Activated CD8-positive, alpha-beta memory T cell treated with anti-CD3 and anti-CD28 coated beads for 24 hours (primary cell): ENCODE measurements around the gene ARAP2.
"Not testable (repeated sequence)": the region's sequence is repeated elsewhere in the genome, so short reads cannot be mapped to it uniquely, and the experiment has no call there.

Source experiments
- DNase-seq: peaks from one replicate; pipeline ENCODE4 v3.0.0-alpha.2; 2020

ARAP2 gene

GRCh38 chr4:36213977-36214376 lies 30.3 kb downstream of the ARAP2 start:
- no peak for DNase-seq

- no peak for DNase-seq
Measured at GRCh38 chr4:36211084-36211483, 33.2 kb downstream of the ARAP2 start.

DNA sequence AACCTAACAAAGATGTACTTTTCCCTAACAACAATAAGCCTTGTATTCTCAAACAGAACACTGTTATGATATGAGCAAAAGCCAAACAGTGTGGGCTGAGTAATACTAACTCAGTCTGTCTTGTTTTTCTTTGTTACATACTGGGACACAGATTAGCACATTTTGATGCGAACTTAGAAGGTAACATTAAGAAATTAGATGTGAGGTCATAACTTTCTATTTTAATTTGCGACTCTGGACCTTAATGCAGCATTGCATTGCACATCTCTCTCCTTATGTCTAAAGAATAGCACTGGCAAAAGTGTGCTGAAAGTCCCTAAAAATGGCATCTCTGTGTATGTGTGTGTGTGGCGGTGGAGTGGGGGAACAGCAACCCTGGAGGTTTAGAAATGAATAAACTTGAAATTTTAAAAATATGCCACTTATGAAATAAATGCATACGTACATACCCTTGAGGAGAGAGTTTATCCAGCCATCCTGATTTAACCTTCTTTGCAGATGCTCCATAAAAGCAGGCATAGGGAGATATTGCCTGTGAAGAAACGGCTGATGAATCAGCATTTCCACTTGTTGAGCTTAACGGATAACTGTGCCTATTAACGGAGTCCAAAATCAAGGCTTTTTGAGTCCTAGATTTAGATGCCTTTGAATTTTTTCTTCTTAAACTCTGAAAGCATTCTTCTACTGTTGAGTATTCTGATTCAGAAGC lies 34.2 kb downstream of the ARAP2 start:
- no peak for DNase-seq

DNA sequence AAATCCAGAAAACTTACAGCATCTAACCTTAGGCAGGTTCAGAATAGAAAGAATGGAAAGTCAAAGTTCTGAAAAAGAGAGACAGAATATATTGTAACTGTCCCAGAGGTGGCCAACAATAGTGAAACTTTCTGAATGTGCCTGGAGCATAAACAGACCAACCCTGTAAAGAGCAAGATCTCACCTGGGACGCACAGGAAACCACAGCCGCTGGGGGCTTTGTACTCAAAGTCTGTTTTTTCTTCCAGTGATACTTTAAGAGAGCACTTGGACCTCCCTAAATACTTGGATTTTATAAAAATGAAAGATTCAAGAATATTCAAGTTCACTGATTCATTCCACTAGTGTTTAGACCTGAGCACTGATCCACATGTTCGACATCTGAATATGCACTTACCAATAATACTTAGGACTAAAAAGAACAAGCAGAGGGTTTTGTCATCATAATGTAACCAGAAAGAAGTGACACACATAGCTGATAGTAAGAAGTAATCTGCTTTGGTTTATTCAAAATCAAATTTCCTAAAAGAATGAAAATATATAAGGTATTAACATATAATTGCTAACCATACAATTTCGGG lies 35.3 kb downstream of the ARAP2 start:
- no peak for DNase-seq

- no peak for DNase-seq
Measured at GRCh38 chr4:36207831-36208520, 36.3 kb downstream of the ARAP2 start.

DNA sequence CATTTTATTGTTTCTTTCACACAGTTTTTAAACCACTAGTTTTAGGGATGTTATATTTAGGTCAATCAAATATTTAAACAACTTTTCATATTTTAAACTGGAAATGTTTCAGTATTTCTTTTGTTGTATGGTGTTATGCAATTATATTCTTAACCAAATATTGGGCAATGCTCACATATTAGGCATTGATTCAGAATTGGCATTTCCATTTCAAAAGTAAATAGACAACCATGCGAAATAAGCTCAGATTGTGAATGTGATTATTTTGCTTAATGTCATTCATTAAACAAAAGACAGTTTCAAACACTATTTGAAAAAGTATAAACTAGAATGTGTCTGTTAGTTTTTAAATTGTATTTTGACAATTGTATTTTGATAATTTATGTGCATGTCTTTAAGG lies 36.9 kb downstream of the ARAP2 start:
- DNase-seq: no peak

DNA sequence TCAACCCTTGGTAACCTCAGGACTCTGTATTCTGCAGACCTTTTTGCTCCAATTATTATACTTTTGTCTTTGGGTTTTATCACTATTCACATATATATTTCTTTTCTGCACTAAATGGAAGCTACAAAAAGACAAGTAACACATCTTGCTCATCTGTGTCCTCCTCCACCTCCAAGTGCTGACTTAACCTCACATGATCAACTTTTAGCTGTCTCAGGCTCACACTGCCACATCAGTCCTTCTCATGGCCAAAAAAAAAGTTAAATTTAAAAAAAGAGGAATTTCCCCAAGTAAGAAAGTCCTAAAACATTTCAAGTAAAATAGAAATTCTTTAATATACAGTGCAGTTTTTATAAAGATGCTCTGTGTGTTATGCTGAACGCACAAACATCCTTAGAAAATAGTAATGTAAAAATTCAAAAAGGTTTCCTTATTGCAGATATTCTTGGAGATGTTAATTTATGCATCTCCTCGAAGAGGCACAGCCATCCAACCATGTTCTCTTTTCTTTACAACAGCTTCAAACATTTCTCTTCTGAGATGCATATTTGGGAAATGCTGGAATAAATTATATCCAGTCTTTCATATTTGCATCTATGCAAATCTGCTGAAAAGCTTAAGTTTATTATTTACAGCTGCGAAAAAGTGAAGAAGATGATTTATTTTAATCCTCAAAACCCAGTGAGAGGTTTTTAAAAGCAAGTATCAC lies 37.6 kb downstream of the ARAP2 start:
- DNase-seq: no peak

DNA sequence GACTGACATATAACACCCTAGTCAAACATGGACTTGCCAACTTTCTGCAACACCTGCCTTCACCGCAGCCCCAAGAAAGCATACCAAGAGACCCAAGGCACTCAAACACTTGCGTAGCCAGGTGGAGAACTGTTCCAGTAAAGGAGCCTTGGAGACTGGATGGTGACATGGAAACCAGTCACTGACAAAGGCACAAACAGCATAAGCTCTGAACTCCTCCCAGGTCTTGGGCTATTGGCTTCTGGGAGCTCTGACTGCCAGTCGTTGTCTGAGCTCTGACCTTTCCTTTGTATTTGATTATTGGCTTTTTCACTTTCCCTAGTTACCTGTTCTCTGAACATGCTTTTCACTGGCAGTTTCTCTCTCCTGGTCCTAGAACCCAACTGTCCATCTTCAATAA lies 38.3 kb downstream of the ARAP2 start:
- no peak for DNase-seq

- no peak for DNase-seq
Measured at GRCh38 chr4:36198861-36199260, 45.5 kb downstream of the ARAP2 start.

- no peak for DNase-seq
Measured at GRCh38 chr4:36198068-36198808, 46.1 kb downstream of the ARAP2 start.

DNA sequence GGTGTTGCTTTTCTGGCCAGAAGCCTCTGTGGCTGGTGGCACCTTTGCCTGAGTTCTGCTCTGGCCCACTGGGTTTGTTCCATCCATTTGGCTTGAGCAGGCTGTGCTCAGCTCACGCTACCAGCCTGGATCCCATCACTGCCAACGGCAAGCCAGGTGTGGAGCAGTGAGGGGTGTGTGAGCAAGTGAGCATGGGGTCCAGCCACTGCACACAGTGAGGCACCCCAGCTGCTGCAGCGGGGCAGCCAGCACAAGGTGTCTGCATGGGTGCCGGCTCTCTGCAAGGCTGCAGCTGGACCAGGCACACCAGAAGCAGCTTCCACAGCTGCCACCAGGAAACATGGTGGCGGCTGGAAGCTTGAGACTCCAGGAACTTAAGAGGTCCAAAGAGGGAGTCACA lies 46.8 kb downstream of the ARAP2 start:
- DNase-seq: no peak

- no peak for DNase-seq
Measured at GRCh38 chr4:36196145-36196913, 48.0 kb downstream of the ARAP2 start.

DNA sequence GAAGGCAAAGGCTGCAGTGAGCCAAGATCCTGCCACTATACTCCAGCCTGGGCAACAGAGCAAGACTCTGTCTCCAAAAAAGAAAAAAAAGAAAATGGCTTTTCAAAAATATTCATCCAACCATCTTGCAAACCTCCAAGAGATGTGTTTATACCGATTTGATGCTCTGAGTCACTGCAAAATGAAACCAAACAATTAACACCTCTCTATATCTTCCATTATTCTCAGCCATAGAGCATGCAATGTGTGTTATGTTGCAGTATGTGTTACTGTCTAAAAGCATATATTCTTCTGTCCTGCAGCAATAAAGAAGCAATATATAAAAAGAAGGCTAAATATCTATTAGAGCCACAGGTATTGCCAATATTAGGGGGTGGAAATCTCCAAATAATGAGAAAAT lies 51.4 kb downstream of the ARAP2 start:
- no peak for DNase-seq

GRCh38 chr4:36189511-36190226 lies 54.6 kb downstream of the ARAP2 start:
- DNase-seq: no peak

DNA sequence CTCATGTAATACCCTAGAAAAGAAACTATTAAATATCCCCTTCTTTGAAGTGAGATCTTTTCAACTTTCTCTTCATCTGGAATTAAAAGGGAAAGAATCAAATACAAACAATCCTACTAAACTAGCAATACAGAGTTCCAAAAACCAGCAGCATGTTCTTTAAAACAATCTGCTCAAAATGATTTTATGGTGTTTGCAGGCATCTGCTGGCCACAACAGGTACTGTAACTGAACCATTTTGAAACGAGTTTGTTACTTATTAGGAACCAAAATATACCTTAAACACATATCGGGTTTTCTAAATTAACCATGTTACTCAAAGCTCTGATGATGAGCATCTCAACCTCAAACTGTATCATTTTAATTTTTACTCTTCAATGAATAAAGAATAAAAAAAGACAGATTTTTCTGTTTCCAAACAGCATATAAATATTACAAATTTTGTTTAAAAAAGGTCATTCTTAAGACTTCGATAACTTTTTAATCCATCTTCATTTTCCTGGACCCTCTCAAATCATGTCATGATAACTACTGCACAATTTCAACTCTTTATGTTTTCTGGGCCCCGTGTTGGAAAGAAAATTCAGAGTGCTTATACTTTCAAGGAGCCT lies 56.5 kb downstream of the ARAP2 start:
- no peak for DNase-seq

DNA sequence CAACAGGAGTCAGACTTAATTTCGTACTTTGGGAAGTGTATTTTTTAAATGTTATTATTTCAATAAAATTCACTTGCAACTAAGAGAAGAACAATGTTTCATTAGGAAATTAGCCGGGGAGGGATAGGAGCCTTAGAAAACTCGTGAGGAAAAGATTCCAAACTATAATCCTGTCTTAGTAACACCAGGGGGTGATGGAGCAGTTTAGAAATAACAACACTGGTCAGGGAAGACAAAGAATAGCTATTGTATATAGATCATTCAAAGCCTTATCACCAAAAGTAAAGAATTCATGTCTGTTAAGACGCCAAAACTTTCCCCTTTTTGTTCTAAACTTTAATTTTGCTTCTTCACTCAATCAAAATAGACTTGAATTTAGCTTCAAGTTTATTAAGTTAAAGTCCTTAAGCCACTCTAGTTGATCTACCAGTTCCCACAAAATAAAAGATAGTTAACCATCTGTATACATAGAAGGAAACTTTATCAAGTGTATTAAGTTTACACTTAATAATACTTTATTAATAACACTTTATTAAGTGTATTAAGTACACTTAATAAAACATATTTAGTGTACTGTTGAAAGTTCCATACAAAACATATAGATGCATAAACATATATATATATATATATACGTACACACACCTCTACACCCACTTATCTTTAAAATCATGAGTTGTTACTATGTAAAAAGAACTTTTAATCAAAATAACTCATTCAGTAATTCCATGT lies 60.5 kb downstream of the ARAP2 start:
- DNase-seq: no peak

DNA sequence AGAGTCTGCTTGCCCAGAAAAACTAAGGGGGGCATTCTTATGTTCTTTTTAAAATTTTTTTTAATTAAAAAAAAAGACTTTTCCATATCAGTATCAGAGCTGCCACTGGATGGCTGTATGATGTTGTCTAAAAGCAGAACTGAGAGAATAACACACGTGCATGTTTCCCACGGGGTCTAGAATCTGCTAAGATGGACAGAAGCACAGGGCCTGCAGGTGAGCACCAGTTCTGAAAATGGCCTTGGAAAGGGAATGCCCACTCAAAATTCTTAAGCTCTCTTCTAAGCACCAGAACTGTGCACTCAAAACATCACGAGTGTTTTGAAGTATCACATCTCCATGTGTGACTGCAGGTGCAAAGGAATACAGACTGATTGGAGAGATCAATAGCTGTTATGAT lies 61.1 kb downstream of the ARAP2 start:
- DNase-seq: no peak

- not testable (repeated sequence) for DNase-seq
Measured at GRCh38 chr4:36182315-36182714, 62.0 kb downstream of the ARAP2 start.

DNA sequence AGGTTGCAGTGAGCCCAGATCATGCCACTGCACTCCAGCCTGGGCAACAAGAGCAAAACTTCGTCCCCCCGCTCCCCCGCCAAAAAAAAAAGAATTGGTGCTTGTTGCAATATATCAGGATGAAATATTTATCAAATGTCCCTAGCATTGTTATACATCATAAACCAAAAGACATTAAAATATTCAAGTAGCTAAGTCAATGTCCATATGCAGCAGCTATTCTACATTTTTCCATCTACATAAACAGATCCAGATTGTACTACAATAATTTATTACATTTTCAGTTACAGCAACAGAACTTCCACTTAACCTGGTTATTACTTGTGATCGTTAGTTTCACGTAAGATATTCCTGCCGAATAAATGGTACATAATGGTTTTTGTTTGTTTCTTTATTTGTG lies 64.1 kb downstream of the ARAP2 start:
- DNase-seq: no peak

DNA sequence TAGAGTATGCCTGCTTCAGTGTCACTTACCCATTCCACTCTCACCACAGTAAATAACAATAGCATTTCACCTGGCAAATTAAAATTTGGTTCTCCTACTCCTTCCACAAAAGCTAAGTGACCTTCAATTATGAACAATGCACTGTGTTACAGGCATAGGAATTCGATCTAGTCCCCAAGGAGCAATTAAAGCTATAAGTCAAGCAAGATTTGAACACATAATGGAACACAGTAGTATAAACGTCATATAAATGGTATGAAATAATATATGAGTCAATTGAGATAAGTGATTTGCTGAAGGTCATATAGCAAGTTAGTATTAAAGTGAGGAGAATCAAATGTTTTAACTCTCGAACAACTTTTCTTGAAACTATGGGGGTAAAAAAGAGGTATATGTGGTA lies 65.8 kb downstream of the ARAP2 start:
- DNase-seq: no peak
